Measurements from ENCODE around the gene AMN.

DNA sequence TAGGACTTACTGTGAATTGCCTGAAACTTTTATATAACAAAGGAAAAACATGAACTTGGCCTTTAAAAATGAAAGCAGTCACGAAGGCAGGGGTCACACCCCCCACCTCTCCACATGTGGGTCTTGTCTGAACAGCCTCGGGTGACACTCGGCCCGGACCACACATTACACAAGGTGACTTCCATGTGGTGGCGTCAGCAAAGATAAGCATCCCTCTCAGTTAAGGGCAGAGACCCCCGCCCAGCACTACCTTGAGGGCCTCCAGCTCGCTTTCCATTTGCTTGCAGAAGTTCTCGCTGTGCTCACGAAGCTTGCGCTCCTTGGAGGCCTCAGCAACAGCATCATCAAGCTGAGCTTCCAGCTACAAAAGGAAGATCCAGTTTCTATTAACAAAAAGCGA, 47.4 kb downstream of the AMN start:
- TF ChIP-seq, protein P1, sequence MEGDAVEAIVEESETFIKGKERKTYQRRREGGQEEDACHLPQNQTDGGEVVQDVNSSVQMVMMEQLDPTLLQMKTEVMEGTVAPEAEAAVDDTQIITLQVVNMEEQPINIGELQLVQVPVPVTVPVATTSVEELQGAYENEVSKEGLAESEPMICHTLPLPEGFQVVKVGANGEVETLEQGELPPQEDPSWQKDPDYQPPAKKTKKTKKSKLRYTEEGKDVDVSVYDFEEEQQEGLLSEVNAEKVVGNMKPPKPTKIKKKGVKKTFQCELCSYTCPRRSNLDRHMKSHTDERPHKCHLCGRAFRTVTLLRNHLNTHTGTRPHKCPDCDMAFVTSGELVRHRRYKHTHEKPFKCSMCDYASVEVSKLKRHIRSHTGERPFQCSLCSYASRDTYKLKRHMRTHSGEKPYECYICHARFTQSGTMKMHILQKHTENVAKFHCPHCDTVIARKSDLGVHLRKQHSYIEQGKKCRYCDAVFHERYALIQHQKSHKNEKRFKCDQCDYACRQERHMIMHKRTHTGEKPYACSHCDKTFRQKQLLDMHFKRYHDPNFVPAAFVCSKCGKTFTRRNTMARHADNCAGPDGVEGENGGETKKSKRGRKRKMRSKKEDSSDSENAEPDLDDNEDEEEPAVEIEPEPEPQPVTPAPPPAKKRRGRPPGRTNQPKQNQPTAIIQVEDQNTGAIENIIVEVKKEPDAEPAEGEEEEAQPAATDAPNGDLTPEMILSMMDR (conservative IDR thresholded peaks at IDR 0.05 in 1 of 2, IDR thresholded peaks at IDR 0.05 in 1 of 2; ENCODE audit: extremely low read depth in 1 of 2, insufficient read depth in 1 of 2, low read depth in 1 of 2, low read length in 2 of 2), result no peak
- TF ChIP-seq EZH2 (IDR thresholded peaks at IDR 0.05; ENCODE audit: borderline replicate concordance, low read length), result no peak

All from mammary epithelial cell (primary cell).